Measurements from ENCODE around the gene PLD6.

Gene PLD6

DNA sequence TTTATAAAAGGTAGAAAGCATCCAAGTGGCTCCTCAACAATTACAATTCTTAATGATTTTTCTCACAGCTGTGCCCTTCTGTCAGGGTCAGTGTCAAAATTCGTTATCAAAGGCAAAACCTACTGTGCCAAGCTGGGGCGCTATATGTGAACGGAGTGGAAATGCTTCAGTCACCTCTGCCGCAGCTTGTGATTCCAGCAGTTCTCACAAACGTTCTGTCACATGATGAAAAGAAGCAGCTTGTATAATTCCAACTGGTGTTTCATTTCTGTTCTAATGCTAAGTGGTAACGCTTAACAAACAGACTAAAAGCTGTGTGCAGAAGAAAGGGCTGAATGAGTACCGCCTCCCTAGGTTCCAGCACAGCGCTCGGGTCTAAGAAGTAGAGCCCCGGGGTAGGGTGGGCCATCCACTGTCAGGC is 14.2 kb downstream of the PLD6 start:
- no peak for DNase-seq (ENCODE audit: low read depth)
- no peak overlapping the region for H3K4me3 ChIP-seq (ENCODE audit: control insufficient read depth, low read depth, low read length)
- TF ChIP-seq, protein P1, sequence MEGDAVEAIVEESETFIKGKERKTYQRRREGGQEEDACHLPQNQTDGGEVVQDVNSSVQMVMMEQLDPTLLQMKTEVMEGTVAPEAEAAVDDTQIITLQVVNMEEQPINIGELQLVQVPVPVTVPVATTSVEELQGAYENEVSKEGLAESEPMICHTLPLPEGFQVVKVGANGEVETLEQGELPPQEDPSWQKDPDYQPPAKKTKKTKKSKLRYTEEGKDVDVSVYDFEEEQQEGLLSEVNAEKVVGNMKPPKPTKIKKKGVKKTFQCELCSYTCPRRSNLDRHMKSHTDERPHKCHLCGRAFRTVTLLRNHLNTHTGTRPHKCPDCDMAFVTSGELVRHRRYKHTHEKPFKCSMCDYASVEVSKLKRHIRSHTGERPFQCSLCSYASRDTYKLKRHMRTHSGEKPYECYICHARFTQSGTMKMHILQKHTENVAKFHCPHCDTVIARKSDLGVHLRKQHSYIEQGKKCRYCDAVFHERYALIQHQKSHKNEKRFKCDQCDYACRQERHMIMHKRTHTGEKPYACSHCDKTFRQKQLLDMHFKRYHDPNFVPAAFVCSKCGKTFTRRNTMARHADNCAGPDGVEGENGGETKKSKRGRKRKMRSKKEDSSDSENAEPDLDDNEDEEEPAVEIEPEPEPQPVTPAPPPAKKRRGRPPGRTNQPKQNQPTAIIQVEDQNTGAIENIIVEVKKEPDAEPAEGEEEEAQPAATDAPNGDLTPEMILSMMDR (conservative IDR thresholded peaks at IDR 0.05; ENCODE audit: control insufficient read depth, insufficient read depth, low read depth, low read length) = no peak

DNA sequence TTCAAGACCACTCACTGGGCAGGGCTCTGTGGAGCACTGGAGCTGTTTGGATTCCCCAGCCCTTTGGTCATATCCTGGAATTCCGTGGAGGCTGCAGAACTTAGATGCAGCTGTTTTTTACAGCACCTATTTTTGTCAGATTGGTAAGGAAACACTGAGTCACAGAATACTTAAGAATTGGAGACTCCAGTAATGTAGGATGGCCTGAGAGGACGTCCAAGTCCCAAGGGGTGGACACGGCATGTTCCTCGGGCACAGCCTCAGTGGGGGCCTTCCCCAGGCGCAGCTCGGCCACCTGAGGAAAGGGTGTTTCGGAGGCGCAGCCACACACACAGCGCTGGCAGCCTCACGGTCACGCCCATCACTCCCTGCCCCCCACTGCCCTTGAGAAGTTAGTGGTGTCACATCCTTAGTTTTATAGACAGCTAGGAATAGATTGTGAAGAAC is 14.8 kb downstream of the PLD6 start:
- TF ChIP-seq, protein P1 (conservative IDR thresholded peaks at IDR 0.05; ENCODE audit: control insufficient read depth, insufficient read depth, low read depth, low read length) = no peak
- DNase-seq (ENCODE audit: low read depth) = peak; percentile 60

DNA sequence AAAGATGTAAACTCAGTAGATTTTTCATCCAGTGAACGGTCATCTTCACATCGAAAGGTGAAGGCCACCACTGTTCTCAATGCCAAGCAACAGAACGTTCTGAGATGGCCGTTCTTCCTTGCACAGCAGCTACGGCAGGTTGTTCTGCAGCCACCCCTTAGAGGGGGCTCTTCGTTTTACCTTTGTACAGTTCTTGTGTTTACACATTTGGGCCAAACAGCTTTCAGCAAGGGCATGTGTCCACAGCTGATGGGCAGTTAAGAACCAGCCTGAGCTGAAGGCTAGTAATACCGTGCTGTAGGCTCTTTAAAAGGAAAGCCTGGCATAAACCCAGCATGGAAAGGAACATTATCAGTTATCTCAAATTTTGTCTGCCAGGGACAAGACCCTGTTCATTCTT is 15.9 kb downstream of the PLD6 start:
- H3K4me3 ChIP-seq (ENCODE audit: control insufficient read depth, low read depth, low read length) = no peak overlapping the region
- DNase-seq (ENCODE audit: low read depth) = no peak
- TF ChIP-seq, protein P1 (conservative IDR thresholded peaks at IDR 0.05; ENCODE audit: control insufficient read depth, insufficient read depth, low read depth, low read length) = no peak

More for the DNA sequence above, 14.8 kb downstream of the PLD6 start:
- H3K4me3 ChIP-seq (ENCODE audit: control insufficient read depth, low read depth, low read length) = no peak overlapping the region

DNA sequence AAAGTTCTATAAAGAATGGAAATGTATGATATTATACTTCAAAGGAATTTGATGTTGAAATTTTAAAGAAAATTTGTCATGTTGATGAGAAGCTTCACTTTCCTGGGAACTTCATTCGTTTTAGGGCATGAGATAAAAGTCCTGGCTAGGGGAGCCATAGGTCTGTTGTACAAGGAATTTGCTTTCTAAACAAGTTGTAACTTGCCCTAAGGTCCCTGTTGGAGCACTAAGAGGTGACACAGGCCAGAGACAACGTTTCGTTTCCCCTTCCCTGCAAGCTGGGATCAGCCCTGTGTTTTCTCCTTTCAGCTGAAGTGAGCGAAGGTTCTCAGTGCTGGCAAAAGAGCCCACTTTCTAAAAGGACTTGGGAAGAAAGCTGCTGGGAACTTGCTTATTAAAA is 16.6 kb downstream of the PLD6 start:
- DNase-seq (ENCODE audit: low read depth) = no peak
- TF ChIP-seq, protein P1 (conservative IDR thresholded peaks at IDR 0.05; ENCODE audit: control insufficient read depth, insufficient read depth, low read depth, low read length) = no peak
- no peak overlapping the region for H3K4me3 ChIP-seq (ENCODE audit: control insufficient read depth, low read depth, low read length)

DNA sequence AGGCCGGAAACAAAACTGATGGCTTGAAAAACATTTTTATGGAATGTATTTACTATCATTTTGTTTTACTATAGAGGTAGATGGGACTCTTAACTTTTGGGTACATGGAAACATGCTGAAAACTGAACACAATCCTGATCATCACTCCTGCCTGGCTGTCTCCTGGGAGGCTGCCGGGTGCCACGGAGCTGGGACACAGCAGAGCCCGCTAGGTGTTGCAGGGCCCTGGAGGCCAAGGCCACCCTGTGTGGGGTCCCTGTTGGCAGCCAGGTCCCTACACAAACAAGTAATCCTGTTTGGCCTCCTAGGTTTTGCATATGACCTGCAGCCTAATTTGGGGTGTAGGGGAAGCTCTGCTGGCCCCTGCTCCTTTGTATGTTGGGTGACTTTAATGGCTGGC is 17.5 kb downstream of the PLD6 start:
- no peak for DNase-seq (ENCODE audit: low read depth)
- H3K4me3 ChIP-seq (ENCODE audit: control insufficient read depth, low read depth, low read length) = no peak overlapping the region
- TF ChIP-seq, protein P1 (conservative IDR thresholded peaks at IDR 0.05; ENCODE audit: control insufficient read depth, insufficient read depth, low read depth, low read length) = no peak

DNA sequence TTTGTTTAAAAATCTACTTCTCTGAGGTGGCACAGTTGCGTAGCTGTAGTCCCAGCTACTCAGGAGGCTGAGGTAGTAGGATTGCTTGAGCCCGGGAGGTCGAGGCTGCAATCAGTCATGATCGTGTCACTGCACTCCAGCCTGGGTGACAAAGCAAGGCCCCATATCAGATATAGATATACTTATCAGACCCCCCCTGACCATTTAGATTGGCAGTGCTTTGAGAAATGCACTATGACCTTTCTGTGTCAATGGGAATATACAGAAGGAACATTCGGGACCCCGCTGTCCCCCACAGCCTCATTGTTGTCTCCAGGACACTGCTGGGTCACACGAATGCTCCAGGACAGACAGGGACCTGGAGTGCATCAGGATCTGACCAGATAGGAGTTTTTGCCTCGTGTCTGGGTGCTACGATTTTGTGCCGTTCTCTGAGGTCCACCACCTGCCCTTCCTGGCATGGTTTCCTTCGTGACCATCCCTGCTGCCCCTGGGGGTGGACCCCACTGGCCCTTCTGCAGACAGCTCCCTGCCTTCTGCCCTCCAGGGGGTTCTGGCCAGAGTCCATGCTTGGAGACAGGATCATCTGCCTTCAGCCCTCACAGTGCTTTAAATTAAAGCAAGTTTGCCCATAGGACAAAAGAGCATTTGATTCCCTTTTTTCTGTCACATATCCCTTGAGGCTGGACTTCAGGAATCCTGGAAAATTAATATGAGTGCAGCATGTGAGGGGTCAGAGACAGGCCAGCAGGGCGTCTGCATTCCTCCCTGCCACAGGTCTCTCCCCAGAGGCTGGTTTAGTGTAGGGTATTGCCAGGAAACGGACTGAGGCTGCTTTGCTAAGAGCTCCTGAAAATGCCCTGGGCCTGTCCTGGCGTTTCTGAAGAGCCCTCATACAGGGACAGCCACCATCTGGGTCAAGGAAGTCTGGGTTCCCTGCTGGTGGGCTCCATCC is 19.3 kb downstream of the PLD6 start:
- DNase-seq (ENCODE audit: low read depth) = no peak
- TF ChIP-seq, protein P1 (conservative IDR thresholded peaks at IDR 0.05; ENCODE audit: control insufficient read depth, insufficient read depth, low read depth, low read length) = no peak
- no peak overlapping the region for H3K4me3 ChIP-seq (ENCODE audit: control insufficient read depth, low read depth, low read length)

Data from fibroblast of mammary gland (primary cell).